Measurements from ENCODE around the gene SP2. TPM values are rescaled to one million over a fixed set of nuclear protein-coding genes. Genes with fewer than 3 reads are reported as not detected.
A peak's percentile ranks its signal among the peaks of the same experiment; 100 is the strongest.

The SP2 gene
- total RNA-seq = 4.3 and 11.5 TPM in 2 replicates

- DNase-seq (ENCODE audit: extremely low read depth, low read depth, low spot score) = peak; percentile 100
Observed at GRCh38 chr17:47895856-47896671, at the start of gene SP2. TSS of gene SP2 (plus strand) at chr17:47896236. CDS start at chr17:47896287, 51 bp downstream.

GRCh38 chr17:47846716-47847340, 49.2 kb upstream of the SP2 start:
- DNase-seq (ENCODE audit: extremely low read depth, low read depth, low spot score) = no peak

- no peak for DNase-seq (ENCODE audit: extremely low read depth, low read depth, low spot score)
Observed at GRCh38 chr17:47847341-47848197, 48.5 kb upstream of the SP2 start.

GRCh38 chr17:47848198-47848513, 47.9 kb upstream of the SP2 start:
- no peak for DNase-seq (ENCODE audit: extremely low read depth, low read depth, low spot score)

GRCh38 chr17:47850373-47850691, 45.7 kb upstream of the SP2 start:
- DNase-seq (ENCODE audit: extremely low read depth, low read depth, low spot score) = no peak

- DNase-seq (ENCODE audit: extremely low read depth, low read depth, low spot score) = no peak
Observed at GRCh38 chr17:47850692-47851573, 45.1 kb upstream of the SP2 start, which contains the start of gene SP6. TSS of gene SP6 (minus strand) at chr17:47851163. CDS start at chr17:47848429, 2,734 bp downstream.

GRCh38 chr17:47851764-47852112, 44.3 kb upstream of the SP2 start:
- no peak for DNase-seq (ENCODE audit: extremely low read depth, low read depth, low spot score)

- DNase-seq (ENCODE audit: extremely low read depth, low read depth, low spot score) = no peak
Observed at GRCh38 chr17:47852113-47852949, 43.7 kb upstream of the SP2 start.

- no peak for DNase-seq (ENCODE audit: extremely low read depth, low read depth, low spot score)
Observed at GRCh38 chr17:47853616-47854015, 42.4 kb upstream of the SP2 start.

- DNase-seq (ENCODE audit: extremely low read depth, low read depth, low spot score) = no peak
Observed at GRCh38 chr17:47855737-47856136, 40.3 kb upstream of the SP2 start.

- DNase-seq (ENCODE audit: extremely low read depth, low read depth, low spot score) = no peak
Observed at GRCh38 chr17:47856830-47857229, 39.2 kb upstream of the SP2 start.

GRCh38 chr17:47857551-47858455, 38.2 kb upstream of the SP2 start:
- DNase-seq (ENCODE audit: extremely low read depth, low read depth, low spot score) = no peak

GRCh38 chr17:47860386-47860785, 35.6 kb upstream of the SP2 start:
- DNase-seq (ENCODE audit: extremely low read depth, low read depth, low spot score) = no peak

- no peak for DNase-seq (ENCODE audit: extremely low read depth, low read depth, low spot score)
Observed at GRCh38 chr17:47862621-47863440, 33.2 kb upstream of the SP2 start.

GRCh38 chr17:47864791-47865216, 31.2 kb upstream of the SP2 start:
- no peak for DNase-seq (ENCODE audit: extremely low read depth, low read depth, low spot score)

- no peak for DNase-seq (ENCODE audit: extremely low read depth, low read depth, low spot score)
Observed at GRCh38 chr17:47866941-47867340, 29.1 kb upstream of the SP2 start.

- DNase-seq (ENCODE audit: extremely low read depth, low read depth, low spot score) = no peak
Observed at GRCh38 chr17:47867813-47868533, 28.1 kb upstream of the SP2 start.
